Liver (tissue), 9 donors: ENCODE results near the gene SPTLC3. TPM values are rescaled to one million over a fixed set of nuclear protein-coding genes. Genes with fewer than 3 reads are reported as not detected.

ENCODE experiments used
- DNase-seq: peaks from one replicate; pipeline ENCODE4 v3.0.0-alpha.2; 2017; ENCODE audit warnings: low spot score
- H3K27ac ChIP-seq, 2 donors: one replicate each; pipeline ENCODE4 v1.7.0; 2013; ENCODE audit warnings: inconsistent platforms in 2 of 2, low read length in 2 of 2, control low read depth in 1 of 2, low read depth in 1 of 2, mild to moderate bottlenecking in 1 of 2
- H3K27me3 ChIP-seq, 4 donors: one replicate each; pipeline versions ENCODE4 v1.6.1 to v1.7.0; 2013; ENCODE audit warnings: low read length in 3 of 4, inconsistent platforms in 1 of 4, mild to moderate bottlenecking in 1 of 4, moderate library complexity in 1 of 4; ENCODE audit not compliant: control insufficient read depth in 4 of 4, insufficient read depth in 4 of 4
- H3K36me3 ChIP-seq, 4 donors: one replicate each; pipeline versions ENCODE4 v1.6.1 to v1.7.0; 2013; ENCODE audit warnings: low read length in 3 of 4, mild to moderate bottlenecking in 3 of 4, low read depth in 1 of 4, moderate library complexity in 1 of 4; ENCODE audit not compliant: control insufficient read depth in 4 of 4, insufficient read depth in 3 of 4
- H3K4me1 ChIP-seq, 4 donors: one replicate each; pipeline versions ENCODE4 v1.6.1 to v1.7.0; 2013; ENCODE audit warnings: low read length in 3 of 4, mild to moderate bottlenecking in 3 of 4, moderate library complexity in 1 of 4; ENCODE audit not compliant: control insufficient read depth in 4 of 4, insufficient read depth in 4 of 4
- H3K4me3 ChIP-seq, 3 donors: one replicate each; pipeline versions ENCODE4 v1.6.1 to v1.7.0; 2013; ENCODE audit warnings: low read length in 3 of 3, control low read depth in 1 of 3, low read depth in 1 of 3, mild to moderate bottlenecking in 1 of 3
- H3K9ac ChIP-seq, 2 donors: one replicate each; pipeline ENCODE4 v1.7.0; 2013; ENCODE audit warnings: low read length in 2 of 2, mild to moderate bottlenecking in 2 of 2, moderate library complexity in 2 of 2, control low read depth in 1 of 2, low read depth in 1 of 2
- H3K9me3 ChIP-seq, 4 donors: one replicate each; pipeline versions ENCODE4 v1.6.1 to v1.7.0; 2013; ENCODE audit warnings: low read length in 3 of 4; ENCODE audit not compliant: control insufficient read depth in 4 of 4
- ATF3 ChIP-seq: IDR thresholded peaks from 2 replicates; pipeline ENCODE4 v1.6.1; 2016; ENCODE audit warnings: antibody characterized with exemption
- CTCF ChIP-seq: fragments of 150-350 bp; IDR thresholded peaks from 2 replicates; pipeline ENCODE4 v1.5.1; 2017; ENCODE audit warnings: improper control_type of control experiment, low read depth, low read length; ENCODE audit not compliant: missing input control
- FOXA2 ChIP-seq: IDR thresholded peaks from 2 replicates; pipeline ENCODE4 v1.6.1; 2016; ENCODE audit warnings: antibody characterized with exemption
- HNF4A ChIP-seq, 2 donors: conservative IDR thresholded peaks; 2 replicates each; pipeline ENCODE4 v1.6.1; 2016; ENCODE audit warnings: antibody characterized with exemption in 2 of 2, mild to moderate bottlenecking in 2 of 2
- HNF4G ChIP-seq: IDR thresholded peaks from 2 replicates; pipeline ENCODE4 v1.6.1; 2016; ENCODE audit warnings: antibody characterized with exemption
- JUND ChIP-seq, 2 donors: IDR thresholded peaks; 2 replicates each; pipeline ENCODE4 v1.6.1; 2016; ENCODE audit warnings: antibody characterized with exemption in 2 of 2
- RAD21 ChIP-seq, 2 donors: IDR thresholded peaks; 2 replicates each; pipeline ENCODE4 v1.6.1; 2016; ENCODE audit warnings: antibody characterized with exemption in 2 of 2, mild to moderate bottlenecking in 2 of 2
- REST ChIP-seq: IDR thresholded peaks from 2 replicates; pipeline ENCODE4 v1.6.1; 2016; ENCODE audit warnings: antibody characterized with exemption, mild to moderate bottlenecking
- SP1 ChIP-seq: IDR thresholded peaks from 2 replicates; pipeline ENCODE4 v1.6.1; 2018; ENCODE audit warnings: antibody characterized with exemption, mild to moderate bottlenecking
- TAF1 ChIP-seq: conservative IDR thresholded peaks from 2 replicates; pipeline ENCODE4 v1.6.1; 2016; ENCODE audit warnings: antibody characterized with exemption, mild to moderate bottlenecking
- YY1 ChIP-seq: IDR thresholded peaks from 2 replicates; pipeline ENCODE4 v1.6.1; 2016; ENCODE audit warnings: antibody characterized with exemption, mild to moderate bottlenecking
- ZBTB33 ChIP-seq: IDR thresholded peaks from 2 replicates; pipeline ENCODE4 v1.6.1; 2016; ENCODE audit warnings: antibody characterized with exemption
- WGBS: extraction: QIAGEN DNeasy Blood & Tissue Kit; methylation state at CpG from one replicate; pipeline ENCODE4 v1.1.7; 2013; 5-methylcytosine and 5-hydroxymethylcytosine counted together
- polyA plus RNA-seq, 2 donors: library from polyadenylated mRNA; stranded (reverse) in 1 of 2; unstranded in 1 of 2; fragments of 200-250 nt in 1 of 2; fragments of >200 nt in 1 of 2; fragmentation: Nextera tagmentation in 1 of 2; extraction: Ambion mirVana in 1 of 2; gene quantifications; one replicate each; pipeline versions ENCODE4 v1.2.1 to v1.2.3, GENCODE V29; 2013 to 2015
- total RNA-seq, 2 donors: library from RNA; depleted of rRNA; stranded (reverse); fragments of >200 nt; gene quantifications; one replicate each; pipeline ENCODE4 v1.2.3, GENCODE V29; 2014
- donor health status: healthy.
- donor health status: healthy.
- donor health status: healthy.
- donor health status: healthy.
- donor health status: healthy.

SPTLC3 gene
- total and polyA plus RNA-seq, 4 donors = 4.2 to 40.9 (median 20.4) TPM

DNA sequence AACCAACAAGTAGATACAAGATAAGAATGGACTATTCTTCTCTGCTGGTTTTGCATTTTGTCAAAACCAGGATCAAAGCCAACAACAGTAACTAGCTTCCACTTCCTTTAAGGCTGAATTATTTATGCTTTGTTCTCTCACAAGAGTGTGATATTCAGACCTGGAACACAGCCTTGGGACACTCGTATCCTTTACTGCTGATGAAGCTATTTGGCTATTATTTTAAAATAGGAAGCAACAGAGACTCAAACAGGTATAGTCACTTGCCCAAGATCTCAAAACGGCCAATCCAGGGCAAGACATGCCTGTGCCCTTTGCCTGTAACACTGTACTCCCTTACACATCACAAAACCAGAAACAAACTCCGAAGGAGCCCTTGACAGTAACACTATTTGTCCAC lies 19.9 kb downstream of the SPTLC3 start:
- no peak for TF ChIP-seq RAD21 (IDR thresholded peaks at IDR 0.05)
- TF ChIP-seq CTCF = no peak
- TF ChIP-seq ZBTB33 = no peak
- TF ChIP-seq SP1 = no peak
- no peak for TF ChIP-seq ATF3
- TF ChIP-seq HNF4A (conservative IDR thresholded peaks at IDR 0.05) = no peak
- no peak for TF ChIP-seq REST
- no peak for TF ChIP-seq HNF4G
- Histone ChIP-seq H3K9ac (no peak overlapping the region), H3K4me1 (no peaks in the 10 kb centered on the region), H3K4me3 (no peak overlapping the region), H3K36me3 (peaks cover 0 to 7% (median 3%) of the 10 kb centered on the region in 4 donors), H3K27me3 (no peaks in the 10 kb centered on the region), H3K9me3 (no peaks in the 10 kb centered on the region), H3K27ac (no peak overlapping the region)
- DNase-seq = no peak
- WGBS = 88% methylated on average over 3 of the region's 3 CpGs

GRCh38 chr20:13029687-13030375 lies 21.1 kb downstream of the SPTLC3 start:
- H3K4me3 ChIP-seq = no peak overlapping the region
- TF ChIP-seq RAD21 (IDR thresholded peaks at IDR 0.05) = no peak
- H3K9me3 ChIP-seq = no peaks in the 10 kb centered on the region

DNA sequence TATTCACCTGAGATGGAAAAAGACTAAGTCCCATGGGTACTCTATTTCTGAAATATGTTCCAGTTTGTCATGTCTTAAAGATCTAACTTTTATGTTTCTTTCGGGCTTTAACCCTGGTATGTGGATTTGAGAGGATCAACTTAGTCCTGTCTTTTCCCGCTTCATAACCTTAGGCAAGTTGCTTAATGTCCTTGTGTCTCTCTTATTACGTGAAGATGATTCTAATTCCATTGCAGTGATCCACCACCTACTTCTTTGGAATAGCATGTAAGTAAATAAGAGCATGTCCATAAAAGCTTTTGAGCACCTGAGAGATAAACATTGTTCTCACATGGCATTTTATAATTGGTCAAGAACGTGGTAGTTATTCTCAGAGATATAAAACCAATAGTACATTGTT lies 23.0 kb downstream of the SPTLC3 start:
- no peak for TF ChIP-seq ATF3
- TF ChIP-seq HNF4A (conservative IDR thresholded peaks at IDR 0.05) = no peak
- TF ChIP-seq YY1 = no peak
- no peak for TF ChIP-seq FOXA2
- no peak for TF ChIP-seq HNF4G
- no peak for TF ChIP-seq TAF1
- no peak for TF ChIP-seq SP1
- no peak for TF ChIP-seq JUND (IDR thresholded peaks at IDR 0.05)
- TF ChIP-seq CTCF = no peak
- no peak overlapping the region for H3K27ac ChIP-seq
- no peak for DNase-seq
- H3K4me3 ChIP-seq = no peak overlapping the region
- H3K9me3 ChIP-seq = no peaks in the 10 kb centered on the region
- H3K36me3 ChIP-seq = peaks cover 0 to 4% (median 3%) of the 10 kb centered on the region in 4 donors
- H3K4me1 ChIP-seq = peaks cover 0 to 10% (median 1%) of the 10 kb centered on the region in 4 donors
- WGBS = 93% methylated on average over 4 of the region's 4 CpGs
- no peak overlapping the region for H3K9ac ChIP-seq
- H3K27me3 ChIP-seq = no peaks in the 10 kb centered on the region

More at GRCh38 chr20:13029687-13030375, 21.1 kb downstream of the SPTLC3 start:
- Histone ChIP-seq H3K27me3 (no peaks in the 10 kb centered on the region), H3K9ac (no peak overlapping the region), H3K27ac (no peak overlapping the region), H3K36me3 (peaks cover 0 to 7% (median 3%) of the 10 kb centered on the region in 4 donors), H3K4me1 (peaks cover 0 to 2% (median under 1%) of the 10 kb centered on the region in 4 donors)
- 80% methylated on average over 3 of the region's 3 CpGs for WGBS
- no peak for DNase-seq
